ENCODE data around the gene PITPNM3.

DNA sequence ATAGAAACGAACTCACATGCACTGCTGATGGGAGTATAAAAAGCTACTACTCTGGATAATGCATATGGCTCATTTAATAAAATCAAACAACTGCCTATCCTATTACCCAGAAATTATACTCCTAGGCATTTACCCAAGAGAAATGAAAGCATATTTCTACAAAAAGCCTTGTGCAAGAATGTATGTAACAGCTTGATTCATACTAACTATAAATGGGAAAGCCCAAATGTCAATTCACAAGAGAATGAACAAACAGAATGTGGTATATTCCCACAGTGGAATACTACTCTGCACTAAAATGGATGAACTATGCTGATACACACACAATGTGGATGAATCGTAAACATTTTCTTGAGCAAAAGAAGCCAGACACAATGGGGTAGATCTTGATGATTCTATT, 45.8 kb upstream of the PITPNM3 start:
- TF ChIP-seq POU2F2 (IDR thresholded peaks at IDR 0.05; ENCODE audit: low read depth, low read length) (no peak), TAF1 (IDR thresholded peaks at IDR 0.05; ENCODE audit: low read depth, low read length) (no peak), POLR2A (IDR thresholded peaks at IDR 0.05; ENCODE audit: low read depth, low read length) (no peak), POLR2AphosphoS5 (IDR thresholded peaks at IDR 0.05; ENCODE audit: low read depth, low read length) (no peak)
